GM19372 (cell line): ENCODE results near the gene NMT1.
"Not testable (repeated sequence)": the region's sequence is repeated elsewhere in the genome, so short reads cannot be mapped to it uniquely, and the experiment has no call there.

ENCODE experiments used
- ATAC-seq: cut with Tn5 transposase; IDR thresholded peaks from one replicate; pipeline ENCODE4 v1.9.1; 2021; ENCODE audit warnings: mild to moderate bottlenecking, low read depth, moderate library complexity; ENCODE audit not compliant: unreplicated experiment

Gene NMT1

DNA sequence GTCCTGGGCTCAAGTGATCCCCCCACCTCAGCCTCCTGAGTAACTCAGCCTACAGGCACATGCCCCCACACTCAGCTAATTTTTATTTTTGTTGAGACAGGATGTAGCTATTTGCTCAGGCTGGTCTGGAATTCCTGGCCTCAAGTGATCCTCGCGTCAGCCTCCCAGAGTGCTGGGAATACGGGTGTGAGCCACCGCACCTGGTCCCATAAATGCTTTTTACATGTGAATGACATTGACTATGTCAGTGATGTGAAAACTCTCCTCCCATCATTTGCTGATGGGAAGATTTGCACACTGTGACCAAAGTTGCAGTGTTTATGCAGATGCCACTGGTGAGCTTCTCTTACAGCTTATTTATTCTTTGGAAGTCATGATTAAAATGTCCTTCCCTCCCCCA lies 56.2 kb downstream of the NMT1 start:
- no peak for ATAC-seq

DNA sequence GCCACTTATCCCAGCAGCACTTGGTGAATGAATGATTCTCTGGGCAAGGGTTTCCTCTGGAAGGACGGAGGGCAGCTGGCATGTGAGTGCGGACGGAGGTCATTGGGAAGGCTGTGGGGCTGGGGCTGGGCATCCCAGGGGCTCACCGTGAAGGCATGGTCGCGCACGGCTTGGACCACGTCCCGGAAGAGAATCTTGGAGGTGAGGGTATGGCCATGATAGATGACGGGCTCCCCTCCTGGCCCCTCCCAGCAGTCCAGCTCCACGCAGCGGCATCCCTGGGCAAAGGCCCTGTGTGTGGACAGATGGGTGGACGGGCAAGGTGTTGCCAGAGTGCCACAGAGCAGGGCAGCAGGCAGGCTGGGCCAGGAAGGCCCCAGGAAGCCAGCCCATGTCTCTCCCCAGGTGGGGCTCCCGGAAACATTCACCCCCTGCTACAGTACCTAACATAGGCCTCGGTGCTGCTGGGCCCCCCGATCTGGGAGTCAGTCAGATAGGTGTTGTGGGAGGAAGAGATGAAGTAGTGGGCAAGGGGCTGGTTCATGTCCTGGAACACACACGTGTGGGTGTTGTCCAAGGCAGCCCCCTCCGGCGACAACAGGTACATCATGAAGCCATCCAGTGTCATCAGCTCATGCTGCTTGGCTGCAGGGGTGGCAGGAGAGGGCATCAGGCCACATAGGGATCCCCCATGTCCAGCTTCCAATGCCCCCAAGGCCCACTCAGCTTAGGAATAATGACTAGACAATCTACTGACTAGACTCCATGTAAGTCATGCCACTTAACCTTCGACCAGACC lies 56.9 kb downstream of the NMT1 start:
- no peak for ATAC-seq

DNA sequence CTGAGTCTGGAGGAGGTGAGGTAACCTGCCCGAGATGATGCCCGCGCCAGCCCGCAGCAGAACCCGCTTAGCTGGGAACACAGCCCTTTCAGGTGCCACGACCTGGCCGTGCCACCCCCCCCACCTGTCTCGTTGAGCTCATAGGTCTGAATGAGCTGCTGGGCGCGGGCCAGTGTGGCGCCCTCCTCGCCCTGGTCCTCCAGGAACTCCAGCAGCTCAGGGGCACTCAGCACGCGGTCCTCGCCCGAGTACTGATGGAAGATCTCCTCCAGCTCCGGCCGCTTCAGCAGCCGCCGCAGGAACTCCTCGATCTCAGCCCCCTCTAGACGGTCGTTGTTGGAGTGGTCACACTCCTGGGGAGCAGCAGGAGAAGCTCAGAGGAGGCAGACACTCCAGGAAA lies 57.6 kb downstream of the NMT1 start:
- no peak for ATAC-seq

DNA sequence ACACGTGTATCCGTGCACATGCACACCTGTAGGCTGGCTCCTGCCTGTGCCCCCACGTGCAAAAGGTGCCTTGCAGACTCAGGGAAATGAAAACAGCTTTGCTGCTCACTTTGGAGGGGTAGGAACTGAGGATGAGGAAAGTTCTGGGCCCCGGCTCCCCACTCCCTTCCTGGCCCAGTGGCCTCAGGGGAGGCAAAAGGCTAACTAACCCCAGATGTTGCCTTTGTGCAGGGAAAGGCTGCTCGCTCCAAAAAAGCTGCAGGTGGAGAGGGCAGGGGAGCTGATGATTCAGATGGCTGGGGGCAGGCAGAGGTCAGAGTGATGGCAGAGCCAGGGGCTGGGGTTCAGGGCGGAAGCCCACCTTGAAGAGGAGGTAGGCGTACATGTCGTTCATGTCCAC lies 58.8 kb downstream of the NMT1 start:
- ATAC-seq = no peak

DNA sequence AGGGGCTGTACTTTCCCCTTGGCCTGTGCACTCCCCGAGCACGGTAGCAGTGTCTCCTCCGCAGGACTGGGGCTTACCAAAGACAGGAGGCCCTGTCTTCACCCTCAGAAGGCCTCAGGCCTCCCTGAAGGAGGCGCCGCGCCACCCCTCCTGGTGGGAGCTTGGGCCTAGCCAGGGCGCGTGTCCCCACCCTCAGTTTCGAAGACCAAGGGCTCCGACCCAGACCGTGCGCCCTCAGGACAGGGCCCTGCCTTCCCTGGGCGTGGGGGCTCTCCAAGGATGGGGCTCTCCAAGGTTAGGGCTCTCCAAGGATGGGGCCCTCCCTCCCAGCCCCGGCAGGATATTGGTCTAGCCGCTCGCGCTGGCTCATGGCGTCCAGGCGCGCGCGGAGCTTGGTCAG lies 59.4 kb downstream of the NMT1 start:
- no peak for ATAC-seq

DNA sequence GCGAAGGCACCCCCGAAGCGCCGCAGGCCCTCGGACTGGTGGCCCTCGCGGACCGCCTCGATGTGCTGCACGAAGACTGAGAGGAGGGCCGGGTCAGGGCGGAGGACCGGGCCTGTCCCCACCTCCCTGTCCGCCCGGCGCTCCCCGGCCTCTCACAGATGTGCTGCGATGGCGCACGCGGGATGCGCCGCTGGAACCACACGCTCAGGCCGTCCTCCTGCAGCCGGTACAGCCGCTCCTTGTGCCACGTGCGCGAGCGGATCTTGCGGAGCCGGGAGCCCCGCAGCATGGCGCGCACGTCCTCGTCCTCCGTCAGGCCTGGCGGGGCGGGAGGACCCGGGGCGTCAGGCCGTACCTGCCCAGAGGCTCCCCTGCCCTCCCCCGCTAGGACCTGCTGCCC lies 59.9 kb downstream of the NMT1 start:
- no peak for ATAC-seq

DNA sequence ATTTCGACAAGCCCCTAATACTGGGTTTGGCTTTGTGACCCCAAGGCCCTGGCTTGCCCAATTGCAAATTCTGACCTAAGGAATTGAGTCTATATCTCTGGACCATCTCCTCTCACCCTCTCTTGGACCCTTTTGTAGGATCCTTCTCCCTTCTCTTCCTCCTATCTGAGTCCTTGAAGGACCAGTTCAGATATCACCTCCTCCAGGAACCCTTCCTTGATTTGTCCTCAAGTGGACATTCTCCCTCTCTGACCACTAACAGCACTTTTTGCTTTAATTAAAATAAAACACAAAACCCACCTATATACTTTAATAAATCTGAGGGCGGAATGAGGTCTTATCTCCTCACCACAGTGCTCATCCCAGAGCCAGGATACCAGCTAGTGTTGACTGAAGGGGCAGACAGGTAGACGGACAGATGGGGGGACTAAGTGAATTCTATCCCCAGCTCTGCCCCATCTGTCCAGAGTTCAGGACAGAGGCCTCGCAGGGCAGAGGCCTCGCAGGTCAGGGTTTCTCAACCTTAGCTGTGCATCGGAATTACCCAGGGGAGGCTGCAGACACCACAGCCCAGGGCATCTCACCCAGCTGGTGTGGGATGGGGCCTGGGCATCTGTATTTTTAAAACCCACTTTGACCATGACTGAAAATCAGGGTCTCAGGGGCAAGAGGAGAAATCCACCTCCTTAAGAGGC lies 62.1 kb downstream of the NMT1 start:
- ATAC-seq = no peak

DNA sequence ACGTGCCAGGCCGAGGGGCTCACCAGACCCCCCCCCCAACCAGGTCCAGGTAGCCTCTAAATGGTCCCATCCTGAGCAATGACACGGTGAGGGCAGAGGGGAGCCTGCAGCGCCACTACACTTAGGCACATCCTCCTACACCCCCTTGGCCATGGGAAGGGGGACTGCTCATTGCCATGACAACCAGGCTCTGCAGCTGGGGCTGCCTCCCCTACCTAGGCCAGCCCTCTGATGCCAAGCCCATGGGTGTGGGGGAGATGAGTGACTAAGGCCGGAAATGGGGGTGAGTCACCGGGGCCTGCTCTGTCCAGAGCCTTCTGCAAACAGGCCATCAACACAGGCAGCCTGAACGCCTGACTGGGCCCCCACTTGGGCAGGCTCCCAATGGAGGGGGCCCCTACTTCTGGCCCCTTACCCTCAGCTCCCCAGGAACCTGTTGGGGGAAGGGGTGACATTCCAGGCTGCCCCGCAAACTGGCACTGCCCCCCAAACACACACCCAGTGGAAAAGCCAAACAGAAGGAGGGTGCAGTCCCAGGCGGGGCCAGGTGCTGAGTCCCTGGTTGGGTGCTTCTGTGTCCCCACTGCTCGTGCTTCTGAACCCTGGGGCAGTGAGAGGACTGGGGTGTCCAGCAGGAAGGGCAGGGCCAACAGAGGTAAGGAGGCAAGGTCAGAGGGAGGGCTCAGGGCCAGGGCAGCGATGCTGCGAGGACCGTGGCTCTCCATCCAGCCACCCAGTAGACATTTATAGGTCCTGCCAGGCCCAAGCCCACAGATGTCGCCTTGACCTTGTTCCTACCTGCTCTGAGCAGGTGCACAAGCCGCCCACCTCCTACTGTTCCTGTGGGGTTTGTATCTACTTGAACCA lies 63.0 kb downstream of the NMT1 start:
- no peak for ATAC-seq

DNA sequence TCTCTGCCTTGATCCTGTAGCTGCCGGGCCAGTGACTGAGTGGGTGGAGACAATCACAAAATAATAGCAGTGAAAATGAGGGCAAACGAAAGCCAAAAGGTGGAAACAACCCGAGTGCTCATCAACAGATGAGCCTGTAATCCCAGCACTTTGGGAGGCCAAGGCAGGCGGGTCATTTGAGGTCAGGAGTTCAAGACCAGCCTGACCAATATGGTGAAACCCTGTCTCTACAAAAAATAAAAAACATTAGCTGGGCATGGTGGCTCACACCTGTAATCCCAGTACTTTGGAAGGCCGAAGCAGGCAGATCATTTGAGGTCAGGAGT lies 63.6 kb downstream of the NMT1 start:
- not testable (repeated sequence) for ATAC-seq

DNA sequence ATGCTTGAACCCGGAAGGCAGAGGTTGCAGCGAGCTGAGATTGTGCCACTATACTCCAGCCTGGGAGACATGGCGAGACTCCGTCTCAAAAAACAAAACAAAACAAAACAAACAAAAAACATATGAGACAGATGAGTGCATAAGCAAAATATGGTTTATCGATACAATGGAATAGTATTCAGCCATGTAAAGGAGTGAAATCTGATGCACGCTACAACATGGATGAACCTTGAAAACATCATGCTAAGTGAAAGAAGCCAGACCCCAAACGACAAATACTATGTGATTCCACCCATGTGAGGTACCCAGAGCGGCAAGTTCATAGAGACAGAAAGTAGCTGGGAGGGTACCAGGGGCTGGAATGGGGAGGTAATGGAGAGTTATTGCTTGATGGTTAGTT lies 64.4 kb downstream of the NMT1 start:
- ATAC-seq = no peak

DNA sequence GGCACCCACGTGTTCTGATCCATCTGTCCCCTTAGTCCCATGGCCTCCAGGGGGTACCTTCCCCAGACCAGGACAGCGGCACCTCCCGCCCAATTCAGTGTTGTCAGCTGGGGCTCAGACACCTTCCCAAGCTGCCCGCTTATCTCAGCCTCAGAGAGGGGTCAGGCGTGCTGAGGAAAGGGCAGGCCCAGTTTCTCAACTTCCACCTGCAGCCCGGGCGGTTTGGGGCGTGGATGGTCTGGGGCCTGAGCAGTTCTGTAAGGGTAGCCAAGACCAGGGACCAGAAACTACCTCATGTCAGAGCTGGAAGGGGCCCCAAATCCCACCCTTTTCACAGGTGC lies 66.1 kb downstream of the NMT1 start:
- no peak for ATAC-seq

DNA sequence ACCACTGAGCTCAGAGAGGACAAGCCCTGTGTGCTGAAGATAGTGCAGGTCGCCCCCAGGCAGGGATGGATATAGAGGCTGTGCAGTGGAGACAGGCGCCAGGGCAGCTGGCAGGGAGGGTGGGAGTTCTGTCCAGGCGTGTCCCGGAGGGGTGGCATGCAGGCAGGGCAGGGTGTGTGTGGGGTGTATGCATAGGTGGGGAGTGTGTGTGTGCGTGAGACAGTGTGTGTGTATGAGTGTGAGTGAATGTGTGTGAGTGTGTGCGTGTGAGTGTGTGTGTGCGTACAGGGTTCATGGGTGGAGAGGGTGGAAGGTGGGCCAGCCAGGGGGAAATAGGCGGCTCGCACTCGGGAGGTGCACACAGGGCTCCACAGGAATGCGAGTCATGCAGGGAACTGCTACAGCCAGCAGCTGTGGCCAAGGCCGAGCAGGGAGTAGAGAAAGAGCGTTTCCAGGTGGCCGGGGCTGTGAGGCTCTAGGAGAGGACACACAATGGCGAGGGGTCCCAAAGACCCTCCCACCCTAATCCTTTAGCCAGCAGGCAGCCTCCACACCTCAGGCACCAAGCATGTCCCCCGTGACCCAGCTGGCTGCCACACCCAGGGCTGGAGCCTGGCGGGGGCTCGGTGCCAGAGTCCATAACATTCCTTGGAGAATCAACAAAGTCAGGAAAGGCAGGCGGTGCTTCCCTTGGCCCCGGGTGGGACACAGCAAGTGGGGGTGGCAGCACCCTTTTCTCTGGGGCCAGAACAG lies 66.6 kb downstream of the NMT1 start:
- no peak for ATAC-seq

DNA sequence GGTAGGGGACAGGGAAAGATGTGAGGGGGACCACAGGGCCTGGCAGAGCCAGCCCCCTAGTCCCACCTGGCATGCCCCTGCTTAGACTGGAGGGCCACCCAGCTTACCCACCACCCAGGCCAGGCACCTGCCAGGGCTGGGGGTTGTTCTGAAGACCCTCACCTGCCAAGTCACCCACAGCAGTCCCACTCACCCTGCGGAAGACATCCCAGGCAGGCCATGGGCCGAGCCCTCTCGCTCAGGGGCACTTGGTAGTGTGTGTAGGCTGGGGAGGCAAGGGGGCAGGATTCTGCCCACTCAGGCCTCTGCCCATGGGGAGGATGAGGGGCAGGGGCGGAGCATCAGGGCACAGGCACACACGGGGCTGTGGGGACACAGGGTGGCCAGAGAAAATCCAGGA lies 67.2 kb downstream of the NMT1 start:
- no peak for ATAC-seq

DNA sequence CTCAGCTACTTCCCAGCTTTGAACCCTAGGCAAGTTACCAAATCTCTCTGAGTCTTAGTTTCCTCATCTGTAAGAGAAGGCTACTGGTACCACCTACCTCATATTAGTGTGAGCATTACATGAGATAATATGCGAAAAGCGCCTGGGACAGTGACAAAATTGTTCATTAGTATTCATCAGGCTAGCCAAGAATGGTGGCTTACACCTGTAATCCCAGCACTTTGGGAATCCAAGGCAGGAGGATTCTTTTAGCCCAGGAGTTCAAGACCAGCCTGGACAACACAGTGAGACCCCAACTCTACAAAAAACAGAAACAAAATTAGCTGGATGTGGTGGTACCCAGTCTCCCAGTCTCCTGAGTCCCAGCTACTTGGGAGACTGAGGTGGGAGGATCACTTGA lies 67.9 kb downstream of the NMT1 start:
- ATAC-seq = no peak

DNA sequence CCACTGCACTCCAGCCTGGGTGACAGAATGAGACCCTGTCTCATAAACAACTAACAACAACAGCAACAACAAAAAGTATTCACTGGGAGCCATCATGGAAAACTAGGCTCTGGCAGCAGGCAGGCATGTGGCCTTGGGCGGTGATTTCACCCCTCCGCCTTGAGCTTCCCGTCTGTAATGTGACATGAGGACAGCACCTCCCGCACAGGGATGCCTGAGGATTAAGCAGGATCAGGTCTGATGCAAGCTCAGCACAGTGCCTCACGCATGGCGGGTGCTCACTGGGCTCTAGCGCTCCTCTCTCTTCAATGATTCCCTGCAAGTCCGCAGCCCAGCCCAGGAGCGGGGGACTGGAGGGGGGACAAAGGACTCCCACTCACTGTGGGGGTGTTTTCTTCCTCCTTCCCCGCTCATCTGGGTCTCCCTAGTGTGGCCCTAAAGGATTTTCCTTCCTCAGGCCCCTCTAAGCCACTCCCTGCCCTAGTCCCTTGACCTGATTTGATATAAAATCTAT lies 68.4 kb downstream of the NMT1 start:
- no peak for ATAC-seq

DNA sequence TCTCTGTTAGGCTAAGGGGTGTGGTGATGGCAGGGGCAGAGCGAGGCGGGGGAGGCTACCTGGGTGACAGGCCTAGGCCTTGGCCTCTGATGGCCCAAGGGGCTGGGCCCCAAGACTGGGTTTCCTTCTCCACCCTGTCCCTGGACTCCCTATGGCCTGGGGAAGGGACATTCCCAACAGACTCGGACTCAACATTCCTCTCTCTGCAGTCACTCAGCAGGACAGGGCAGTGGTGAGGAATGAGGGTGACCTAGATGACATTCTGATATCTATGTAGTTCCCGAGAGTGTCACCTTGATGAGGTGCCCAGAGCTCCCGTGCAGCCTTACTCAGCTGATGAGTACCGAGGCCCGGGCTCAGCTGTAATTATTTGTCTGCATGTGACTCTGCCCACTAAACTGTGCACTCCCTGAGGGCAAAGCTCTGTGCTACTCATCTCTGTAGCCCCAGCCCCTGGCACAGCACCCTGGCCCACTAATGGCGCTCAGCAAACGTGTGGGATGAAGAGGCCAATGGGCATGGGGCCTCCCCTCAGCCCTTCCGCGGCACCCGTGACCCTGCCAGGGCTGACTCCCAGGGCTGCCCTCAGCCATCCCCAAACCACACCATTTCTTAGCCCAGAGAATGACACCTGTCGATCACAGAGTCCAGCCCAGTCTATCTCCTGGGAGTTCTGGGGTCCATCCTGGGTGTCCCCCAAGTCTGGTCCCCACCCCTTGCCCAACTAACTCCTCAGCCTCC lies 69.0 kb downstream of the NMT1 start:
- no peak for ATAC-seq

DNA sequence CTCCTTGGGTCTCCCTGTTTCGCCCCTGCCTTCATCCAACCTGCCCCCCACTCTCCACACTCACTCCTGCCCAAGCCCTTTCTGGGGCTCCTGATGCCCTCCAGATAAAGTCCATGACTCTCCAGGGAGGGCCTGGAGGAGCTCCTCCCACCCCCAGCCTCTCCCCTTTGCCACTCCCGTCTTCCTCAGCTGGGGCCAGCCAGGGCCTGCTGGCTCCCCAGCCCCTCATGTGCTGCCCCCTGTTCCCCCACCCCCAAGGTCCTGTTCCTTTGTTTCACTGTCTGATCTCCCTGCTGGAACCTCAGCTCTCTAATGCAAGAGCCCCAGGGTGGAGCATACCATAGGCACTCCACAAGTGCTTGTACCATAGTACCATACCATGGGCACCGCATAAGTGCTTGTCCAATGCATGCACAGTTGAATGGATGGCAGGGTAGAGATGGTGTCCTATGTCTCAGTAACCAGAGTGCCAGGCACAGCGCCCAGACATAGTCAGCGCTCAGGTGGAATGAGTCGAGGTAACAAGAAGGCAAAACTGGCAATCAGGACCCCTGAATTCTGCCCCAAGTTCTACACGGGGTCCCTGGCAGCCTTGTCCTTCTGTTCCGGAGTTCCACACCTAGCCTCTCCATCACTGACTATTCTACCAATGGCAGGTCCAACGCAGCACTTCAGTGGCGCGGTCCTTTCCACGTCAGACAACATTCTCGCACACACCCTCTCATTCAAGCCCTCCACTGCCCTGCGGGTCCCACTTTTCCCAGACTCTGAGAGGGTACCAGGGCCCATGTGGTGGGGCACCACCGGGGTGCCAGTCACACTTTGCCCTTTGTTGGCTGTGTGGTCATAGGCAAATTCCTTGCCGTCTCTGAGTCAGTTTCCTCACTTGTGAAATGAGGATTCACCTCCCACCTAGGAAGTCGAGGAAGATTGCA lies 69.8 kb downstream of the NMT1 start:
- no peak for ATAC-seq

DNA sequence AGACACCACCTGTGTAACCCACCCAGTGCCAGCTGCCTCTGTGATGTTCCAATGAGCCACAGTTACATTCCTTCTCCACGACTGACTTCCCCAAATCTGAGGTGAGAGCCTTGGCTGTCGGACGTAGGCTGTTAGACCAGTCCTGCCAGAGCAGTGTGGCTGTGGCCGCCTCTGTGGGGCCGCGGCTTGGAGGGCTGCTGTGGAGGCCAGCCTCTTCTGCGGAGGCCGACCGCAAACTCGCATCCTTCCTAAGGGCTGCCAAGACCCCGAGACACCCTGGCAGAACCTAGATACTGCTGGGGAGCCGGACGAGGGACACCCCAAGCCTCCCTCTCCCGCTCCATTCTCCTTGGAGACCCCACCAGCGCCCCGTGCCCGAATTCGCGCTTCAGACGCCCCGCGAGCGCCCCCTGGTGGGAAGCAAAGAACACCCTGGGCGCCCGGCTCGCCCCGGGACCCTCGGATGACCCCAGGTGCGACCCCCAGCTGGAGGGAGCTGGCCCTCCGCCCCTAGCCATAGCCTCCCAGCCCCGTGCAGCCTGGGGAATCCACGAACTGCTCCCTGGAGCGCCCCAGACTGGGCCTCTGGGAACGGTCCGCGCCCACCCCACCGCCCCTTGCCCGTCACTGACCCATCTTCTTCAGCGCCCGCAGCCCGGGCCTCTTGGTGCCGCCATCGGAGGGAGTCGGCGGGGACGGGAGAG lies 70.7 kb downstream of the NMT1 start:
- ATAC-seq = no peak

DNA sequence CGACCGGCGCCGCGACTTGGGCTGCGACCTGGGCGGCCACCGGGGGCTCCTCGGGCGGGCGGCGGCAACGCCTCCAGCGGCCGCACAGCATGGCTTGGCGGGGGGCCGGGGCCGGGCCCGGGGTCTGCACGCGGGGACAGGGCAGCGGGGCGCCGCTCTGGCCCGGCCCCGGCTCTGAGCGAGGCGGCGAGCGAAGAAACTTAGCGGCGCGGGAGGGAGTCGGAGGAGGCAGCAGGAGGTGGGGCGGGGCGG lies 71.1 kb downstream of the NMT1 start, which contains the start of gene PLCD3:
TSS of gene PLCD3 (minus strand) at position 196 of the 252 bp plus-strand sequence. CDS start at position 91, 105 bp downstream.
- no peak for ATAC-seq
